Ovary (tissue), 3 donors: ENCODE results near the gene ARNT2.

Experiments
- CTCF ChIP-seq, 3 donors: fragments of 450-650 bp in 2 of 3; fragments of 200-600 bp in 1 of 3; IDR thresholded peaks; one replicate each; pipeline versions ENCODE4 v1.5.1 to v1.8.0; 2016 to 2022; ENCODE audit warnings: antibody characterized with exemption in 3 of 3, mild to moderate bottlenecking in 1 of 3
- EP300 ChIP-seq: sonication (generic); formaldehyde crosslinking; IDR thresholded peaks from one replicate; pipeline ENCODE4 v1.6.1; 2017; ENCODE audit warnings: antibody characterized with exemption
- POLR2A ChIP-seq: fragments of 450-650 bp; IDR thresholded peaks from one replicate; pipeline ENCODE4 v1.6.1; 2017; ENCODE audit warnings: antibody characterized with exemption, mild to moderate bottlenecking, moderate library complexity
- donor health status: DM: no; HTN: no; CAD: no.

GRCh38 chr15:80384432-80384831 lies 19.8 kb upstream of the ARNT2 start:
- no peak for TF ChIP-seq EP300
- TF ChIP-seq POLR2A, result no peak
- TF ChIP-seq CTCF (IDR thresholded peaks at IDR 0.05), result no peak
